Measurements from ENCODE around the gene SLC25A13.
"Not testable (repeated sequence)": the region's sequence is repeated elsewhere in the genome, so short reads cannot be mapped to it uniquely, and the experiment has no call there.

Gene SLC25A13

DNA sequence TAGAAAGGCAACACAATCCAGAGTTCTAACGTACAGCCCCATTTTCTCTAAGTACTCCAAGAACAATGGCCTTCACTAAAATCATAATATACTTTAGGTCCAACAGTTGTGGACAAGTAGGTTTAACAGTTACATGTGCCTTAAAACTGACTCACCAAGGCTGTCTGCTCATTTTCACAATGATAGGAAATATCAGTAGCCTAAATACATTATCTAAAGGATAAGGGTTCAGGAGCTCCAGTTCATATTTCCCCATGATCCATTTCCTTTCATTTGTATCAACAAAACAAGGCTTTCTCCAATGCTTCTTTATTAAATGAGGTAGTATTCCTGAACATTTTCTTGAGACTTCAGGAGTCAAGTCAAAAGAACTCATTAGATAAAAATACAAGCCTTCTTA is 164.0 kb downstream of the SLC25A13 start:
- DNase-seq (ENCODE audit: low spot score): no peak

DNA sequence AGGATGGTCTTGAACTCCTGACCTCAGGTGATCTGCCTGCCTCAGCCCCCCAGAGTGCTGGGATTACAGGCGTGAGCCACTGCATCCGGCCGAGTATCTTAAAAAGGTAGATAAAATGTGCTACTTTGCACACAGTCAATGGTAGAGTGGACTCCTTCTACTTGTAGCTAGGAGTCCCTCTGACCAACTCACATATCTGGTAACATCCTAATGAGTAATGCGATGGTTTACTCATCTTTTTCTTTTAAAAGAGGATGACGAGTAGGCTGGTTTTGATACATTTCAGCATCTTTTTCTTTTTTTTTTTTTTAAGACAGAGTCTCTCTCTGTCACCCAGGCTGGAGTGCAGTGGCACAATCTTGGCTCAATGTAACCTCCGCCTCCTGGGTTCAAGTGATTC is 167.4 kb downstream of the SLC25A13 start:
- DNase-seq (ENCODE audit: low spot score): not testable (repeated sequence)

DNA sequence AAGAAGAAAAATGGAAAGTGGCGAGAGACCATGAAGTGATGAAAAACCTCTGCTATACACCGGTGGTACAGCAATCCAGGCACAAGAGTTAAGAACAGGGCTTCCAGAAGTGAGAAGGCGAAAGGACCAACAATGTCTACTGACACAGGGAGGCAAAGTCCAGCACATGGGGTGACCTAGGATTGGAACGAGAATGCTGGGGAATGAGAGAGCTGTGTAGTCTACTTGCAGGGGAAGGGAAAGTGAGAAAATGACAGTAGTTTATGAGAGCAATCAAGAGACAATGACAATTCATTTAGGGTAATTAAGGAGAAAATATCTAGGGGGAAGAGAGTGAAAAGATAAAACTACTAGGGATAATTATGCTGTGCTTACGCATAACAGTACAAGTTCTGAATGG is 169.2 kb downstream of the SLC25A13 start:
- no peak for DNase-seq (ENCODE audit: low spot score)

DNA sequence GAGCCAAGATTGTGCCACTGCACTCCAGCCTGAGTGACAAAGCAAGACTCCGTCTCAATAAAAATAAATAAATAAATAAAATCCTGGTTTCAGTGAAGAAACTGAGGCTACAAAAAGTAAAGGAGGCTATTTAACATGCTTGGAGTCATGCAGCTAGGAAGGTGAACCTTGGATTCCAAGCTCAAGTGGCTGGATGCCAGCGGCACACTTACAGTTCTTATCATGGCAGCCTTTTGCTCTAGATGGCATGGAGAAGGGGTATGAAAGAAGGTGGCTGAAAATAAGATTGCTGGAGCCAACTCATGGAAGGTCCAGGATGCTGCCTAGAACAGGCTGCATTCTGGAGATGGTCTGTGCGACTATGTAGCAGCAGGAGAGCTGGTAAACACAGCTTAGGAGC is 170.0 kb downstream of the SLC25A13 start:
- no peak for DNase-seq (ENCODE audit: low spot score)

DNA sequence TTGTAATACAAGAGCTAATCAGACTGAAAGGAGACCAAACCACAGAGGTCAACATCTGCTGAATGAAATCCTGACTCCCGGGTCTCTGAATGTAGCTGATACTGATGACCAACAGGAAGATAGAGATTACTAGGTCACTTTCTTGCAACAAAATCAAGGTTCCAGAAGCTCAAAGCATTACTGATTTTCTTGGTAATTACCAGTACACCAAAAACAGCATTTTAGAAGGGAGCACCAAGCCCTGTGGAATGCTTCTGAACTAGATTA is 177.7 kb downstream of the SLC25A13 start:
- DNase-seq (ENCODE audit: low spot score): no peak

DNA sequence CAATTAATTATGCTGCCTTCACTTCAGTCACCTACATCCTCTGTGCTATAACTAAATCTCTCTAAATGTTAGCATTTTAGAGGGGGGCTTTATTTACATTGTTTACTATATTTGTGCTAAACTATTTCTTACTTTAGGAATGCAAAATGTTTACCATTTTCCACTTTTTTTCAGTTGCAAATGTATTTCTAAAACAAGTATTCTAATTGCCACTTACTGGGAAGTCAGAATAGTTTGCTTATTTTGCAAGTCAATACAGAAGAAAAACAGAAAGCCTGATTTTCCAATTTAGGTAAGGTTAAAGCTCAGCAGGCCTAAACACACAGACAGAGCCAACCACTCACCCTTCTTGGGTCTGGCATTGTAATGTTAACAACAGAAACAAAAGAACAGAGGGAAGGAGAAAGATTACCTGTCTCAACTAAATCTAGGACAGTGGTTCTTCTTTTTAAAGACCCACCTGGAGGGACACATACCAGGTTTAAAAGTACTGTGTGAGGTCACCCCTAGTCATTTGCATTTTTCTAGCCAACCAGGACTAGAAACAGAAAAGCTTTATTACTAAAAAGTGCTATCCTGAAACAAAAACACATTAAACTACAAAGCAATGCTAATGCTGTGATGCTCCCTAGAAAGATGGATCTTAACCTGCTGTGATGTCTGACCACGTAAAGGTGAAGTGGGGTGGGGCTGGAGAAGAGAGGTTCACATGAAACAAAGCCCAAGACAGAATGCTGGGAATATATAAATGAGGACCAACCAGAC is 178.2 kb downstream of the SLC25A13 start:
- DNase-seq (ENCODE audit: low spot score): no peak

DNA sequence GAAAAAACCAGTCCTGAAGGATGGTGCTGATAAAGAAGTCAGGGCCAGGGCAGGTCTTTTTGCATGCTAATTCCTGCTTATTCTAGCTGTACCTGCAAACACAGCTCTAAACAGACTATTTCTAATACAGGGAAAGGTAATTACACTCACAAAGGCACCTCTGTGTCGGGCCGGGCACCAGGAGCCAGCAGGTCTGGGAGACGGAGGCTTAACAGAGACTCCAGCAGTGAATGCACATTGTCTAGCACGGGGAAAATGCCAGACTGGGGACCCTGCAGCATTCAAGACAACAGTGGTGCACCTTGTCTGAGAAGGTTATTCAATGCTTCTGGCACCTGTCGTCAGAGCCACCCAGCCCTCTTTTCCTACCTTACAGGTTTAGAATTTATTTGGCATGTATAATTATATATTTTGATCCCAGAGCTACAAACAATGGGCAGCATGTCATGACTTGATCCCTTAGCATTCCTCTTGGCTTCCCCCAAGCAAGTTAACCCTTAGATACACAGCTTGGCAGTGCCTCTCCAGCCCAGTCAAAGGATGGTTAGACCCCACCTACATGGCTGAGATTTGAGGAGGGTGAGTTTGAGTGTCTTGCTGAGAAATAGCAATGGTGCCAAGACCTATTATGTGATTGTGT is 185.2 kb downstream of the SLC25A13 start:
- DNase-seq (ENCODE audit: low spot score): no peak

DNA sequence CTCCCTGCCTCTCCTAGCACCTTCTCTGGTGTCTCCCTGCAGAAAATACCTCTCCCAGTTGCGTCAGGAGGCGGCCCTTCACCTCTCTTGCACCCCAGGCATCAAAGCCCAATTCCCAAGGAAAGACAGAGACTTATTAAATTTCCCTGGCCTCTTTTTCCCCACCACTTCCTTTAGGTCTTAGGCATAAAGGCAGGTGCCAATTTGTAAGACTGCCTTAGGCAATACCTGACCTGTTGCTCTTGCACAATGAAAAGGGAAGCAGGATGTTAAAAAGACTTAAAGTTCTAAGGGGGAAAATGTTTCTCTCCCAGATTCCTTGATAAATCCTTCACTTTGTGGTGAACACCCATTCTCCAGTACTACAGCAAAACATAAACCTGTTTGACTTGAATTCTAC is 186.7 kb downstream of the SLC25A13 start:
- no peak for DNase-seq (ENCODE audit: low spot score)

DNA sequence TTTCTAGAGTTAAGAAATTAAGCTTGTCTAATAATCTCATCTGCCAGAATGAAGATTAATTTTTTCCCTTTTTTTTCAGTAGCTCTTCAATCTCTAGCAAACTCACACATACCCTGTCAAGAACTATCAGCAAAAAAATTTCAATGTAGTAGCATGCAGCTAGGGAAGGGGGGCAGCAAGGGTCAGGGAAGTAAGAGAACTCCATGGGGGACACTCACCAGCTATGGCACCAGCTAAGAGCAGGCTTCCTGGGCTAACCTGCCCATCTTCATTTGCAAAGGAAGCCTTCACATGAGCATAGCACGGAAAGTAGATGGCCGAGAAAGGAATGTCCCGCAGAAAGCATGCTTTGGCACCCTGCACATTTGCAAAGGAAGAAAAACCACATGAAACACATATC is 190.4 kb downstream of the SLC25A13 start:
- no peak for DNase-seq (ENCODE audit: low spot score)

DNA sequence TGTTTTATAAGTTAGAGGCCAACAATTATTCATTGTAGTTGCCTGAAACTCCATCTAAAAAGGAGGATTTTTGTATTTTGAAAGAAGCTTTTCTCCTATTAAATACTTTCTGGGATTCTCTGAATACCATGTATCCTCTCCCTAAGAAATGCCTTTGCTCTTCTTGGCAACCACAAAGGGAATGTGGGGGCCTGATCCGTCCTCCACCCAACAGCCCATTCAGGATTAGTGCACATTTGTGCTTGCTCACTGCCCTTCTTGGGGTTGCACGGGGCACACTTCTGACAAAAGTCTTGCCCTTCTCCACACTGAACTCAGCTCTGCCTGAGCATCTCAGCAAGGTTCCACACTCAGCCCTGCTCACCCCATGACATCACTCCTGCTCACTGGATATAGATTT is 194.2 kb downstream of the SLC25A13 start:
- no peak for DNase-seq (ENCODE audit: low spot score)

DNA sequence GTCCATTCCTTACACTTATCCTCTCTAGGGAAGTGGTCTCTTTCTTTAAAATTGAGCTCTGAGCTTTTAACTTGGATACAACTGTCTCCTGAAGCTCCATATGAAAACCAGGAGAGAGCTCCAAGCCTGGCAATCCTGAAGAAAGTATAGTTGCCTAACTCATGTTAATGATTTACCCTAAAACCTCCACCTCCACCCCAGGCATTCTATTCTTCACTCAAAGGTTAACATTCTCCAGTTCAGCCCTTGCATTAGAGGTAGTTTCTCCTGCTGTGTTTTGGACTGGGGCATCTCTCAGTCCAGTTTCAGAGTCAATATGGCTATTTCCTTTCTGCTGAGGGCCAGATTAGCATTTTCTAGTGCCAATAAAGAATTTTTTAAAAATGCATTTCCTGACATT is 195.5 kb downstream of the SLC25A13 start:
- DNase-seq (ENCODE audit: low spot score): no peak

DNA sequence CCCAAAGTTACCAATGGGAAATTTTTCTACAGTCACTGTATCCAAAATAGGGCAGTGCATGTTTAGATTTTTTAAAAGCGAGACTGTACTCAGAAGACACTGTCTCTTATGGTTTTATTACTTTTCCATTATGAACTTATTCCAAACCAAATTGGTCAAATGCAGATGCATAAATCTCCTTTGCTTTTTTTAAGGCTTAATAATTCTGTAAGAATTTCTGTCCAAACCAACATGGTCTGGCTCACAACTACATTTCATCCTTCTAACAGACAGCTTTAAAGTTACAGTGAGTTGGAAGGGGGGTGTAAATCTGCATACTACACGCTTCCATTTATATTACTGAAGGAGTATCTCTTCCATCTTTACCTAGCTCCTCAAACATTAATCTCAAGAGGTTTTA is 199.2 kb downstream of the SLC25A13 start:
- no peak for DNase-seq (ENCODE audit: low spot score)

DNA sequence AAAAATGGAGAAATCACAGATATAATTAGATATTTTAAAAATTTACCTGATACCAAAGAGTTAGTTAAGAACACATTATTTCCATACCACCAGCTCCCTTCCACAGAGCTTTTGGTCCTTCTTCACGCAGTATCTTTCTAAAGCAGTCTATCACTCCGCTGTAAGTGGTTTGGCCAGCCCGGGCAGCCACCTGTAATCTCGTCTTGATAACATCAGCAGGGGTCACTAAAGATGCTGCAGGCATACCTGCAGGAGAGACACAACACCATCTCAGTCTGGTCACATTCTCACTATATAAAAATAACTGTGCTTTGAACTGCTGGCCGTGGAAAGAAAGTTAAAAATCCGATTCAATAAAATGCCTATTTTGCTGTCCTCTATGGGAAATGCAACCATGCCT is 200.1 kb downstream of the SLC25A13 start:
- no peak for DNase-seq (ENCODE audit: low spot score)

DNA sequence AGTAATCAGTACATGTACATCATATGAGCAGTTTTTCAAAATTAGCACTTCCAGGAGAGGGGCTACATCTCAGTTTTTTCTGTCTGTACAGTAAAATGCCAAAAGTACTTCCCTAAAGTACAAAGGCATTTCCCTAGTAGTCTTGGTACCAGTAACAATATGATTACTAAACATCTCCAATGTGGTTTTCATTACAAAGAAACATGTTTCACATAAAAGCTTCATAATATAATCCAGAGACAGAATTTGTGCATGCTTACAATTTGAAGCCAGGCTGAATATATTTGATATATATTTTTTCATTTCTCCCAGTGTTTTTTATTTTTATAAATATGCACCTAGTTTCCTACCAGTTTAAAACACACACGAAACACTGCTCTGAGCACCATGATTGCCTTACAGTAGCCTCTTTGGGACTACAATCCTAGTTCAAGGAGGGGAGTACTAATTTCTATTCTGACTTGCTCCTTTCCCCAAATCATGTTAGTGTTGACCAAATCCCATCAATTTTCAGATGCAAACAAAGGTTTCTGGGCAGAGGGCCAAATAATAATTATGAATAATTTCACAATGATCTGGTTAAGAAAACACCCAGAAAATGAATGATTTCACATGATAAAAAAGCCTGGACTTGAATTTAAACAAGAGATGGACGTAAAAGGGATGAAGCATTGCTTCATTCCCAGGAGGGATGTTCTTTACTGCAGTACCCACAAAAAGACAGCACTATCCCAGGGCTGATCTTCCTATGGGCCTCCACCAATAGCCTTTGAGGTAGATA is 201.3 kb downstream of the SLC25A13 start:
- DNase-seq (ENCODE audit: low spot score): no peak

DNA sequence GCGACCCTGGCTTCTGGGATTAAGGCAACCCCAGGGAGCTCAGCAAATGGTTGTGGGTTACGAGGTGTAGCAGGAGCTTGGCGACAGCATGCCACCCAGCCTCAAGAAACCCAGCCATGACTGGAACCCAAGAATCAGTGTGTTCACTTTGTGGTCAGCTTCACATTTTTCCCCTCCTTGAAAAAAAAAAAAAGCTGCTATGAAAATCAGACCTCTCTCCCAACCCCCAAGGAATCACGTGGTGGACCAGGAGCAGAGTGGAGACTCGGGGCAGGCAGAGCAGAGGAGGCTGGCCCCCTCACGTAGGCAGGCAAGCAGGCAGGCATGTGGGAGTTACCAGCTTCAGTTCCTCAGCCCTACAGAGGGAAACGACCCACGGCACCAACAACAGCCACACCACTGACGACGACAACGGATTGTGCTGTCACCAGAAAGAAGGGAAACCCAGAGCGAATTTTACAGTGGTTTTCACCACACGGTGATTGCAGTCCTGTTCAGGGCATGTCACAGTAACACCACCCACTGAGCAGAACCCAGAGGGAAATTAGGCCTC is 203.4 kb downstream of the SLC25A13 start:
- no peak for DNase-seq (ENCODE audit: low spot score)

DNA sequence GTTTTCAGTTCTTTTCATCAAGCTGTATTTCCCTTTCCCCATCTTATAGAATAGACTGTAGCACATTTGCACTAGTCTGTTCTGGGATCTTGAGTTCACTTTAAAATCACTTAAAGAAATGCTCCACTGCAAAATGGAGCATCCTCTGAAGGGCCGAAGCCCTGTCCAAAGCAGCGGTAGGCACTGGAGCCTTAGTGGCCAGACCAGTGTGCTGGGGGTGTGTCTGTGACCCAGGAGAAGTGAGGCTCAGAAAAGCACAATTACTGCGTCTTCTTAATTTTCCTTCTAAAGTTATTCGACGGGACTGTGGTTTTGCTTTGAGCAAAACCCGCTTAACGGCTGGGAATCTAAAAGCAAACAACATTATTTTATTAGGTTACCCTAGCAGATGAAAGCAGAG is 205.7 kb downstream of the SLC25A13 start:
- no peak for DNase-seq (ENCODE audit: low spot score)

DNA sequence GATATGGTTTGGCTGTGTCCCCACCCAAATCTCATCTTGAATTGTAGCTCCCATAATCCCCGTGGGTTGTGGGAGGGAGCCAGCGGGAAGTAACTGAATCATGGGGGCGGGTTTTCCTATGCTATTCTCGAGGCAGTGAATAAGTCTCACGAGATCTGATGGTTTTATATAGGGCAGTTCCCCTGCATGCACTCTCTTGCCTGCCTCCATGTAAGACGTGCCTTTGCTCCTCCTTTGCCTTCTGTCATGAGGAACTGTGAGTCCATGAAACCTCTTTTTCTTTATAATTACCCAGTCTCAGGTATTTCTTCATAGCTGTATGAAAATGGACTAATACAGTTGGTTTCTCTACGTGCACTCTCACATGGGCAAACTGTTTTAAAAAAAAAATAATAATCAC is 207.7 kb downstream of the SLC25A13 start:
- DNase-seq (ENCODE audit: low spot score): no peak

DNA sequence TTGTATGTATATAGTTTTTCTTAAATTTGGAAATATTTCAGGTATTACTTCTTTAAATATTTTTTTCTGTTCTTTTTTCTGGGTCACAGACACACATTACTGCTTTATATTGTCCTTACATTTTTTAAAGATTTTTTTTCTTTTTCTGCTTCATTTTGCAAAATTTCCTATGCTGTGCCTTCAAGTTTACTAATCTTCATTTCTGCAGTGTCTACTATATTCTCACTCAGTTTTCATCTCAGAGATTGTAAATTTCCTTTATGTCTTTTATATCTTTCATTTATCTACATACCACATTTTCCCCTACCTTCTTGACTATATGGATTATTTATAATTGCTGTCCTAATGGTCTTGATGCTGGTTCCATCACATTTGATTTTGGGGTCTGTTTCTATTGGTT is 210.5 kb downstream of the SLC25A13 start:
- no peak for DNase-seq (ENCODE audit: low spot score)

DNA sequence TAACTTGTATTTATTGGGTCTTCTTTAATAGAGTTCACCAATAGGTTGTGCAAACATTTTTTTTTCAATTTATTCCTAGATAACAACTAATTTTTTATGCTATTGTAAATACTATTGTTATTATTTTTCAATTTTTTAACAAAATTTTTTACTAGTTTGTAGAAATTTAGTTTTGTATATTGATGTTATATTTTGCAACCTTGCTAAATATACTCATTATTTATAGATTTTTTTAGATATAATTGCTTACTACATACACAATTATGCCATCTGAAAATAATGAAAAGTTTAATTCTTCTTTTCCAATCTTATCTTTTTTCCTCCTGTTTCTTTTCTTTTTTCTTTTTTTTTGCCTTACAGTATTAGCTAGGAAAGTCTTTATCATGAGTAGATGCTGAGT is 216.9 kb downstream of the SLC25A13 start:
- DNase-seq (ENCODE audit: low spot score): no peak

DNA sequence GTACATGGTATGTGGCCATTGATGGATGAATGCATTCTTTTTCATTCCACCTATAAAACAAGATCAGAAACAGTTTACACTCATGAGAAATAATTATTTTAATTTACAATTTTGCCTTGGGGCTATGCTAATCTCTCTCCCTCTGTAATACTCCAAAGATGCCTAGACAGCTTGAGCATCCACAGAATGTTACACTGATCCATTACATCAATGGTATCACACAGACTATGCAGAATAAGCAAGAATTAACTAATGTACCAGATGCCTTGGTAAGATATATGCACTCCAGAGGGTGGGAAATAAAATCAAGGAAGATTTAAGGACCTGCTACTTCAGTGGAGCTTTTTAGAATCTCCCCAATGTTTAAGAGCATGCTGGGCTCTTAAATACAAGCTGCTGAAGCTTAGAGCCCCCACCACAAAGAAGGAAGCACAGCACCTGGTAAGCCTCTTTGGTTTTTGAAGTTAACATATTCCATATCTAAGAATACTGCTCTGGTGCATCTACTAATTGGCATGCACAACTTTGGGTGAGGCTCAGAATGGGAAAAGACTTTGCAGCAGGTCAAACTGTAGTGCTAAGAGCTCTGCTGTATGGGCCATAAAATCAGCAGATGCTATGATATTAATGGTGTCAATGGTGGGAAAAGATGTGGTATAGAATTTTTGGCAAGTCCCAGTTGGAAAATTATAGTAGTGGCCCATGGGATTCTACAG is 219.6 kb downstream of the SLC25A13 start:
- DNase-seq (ENCODE audit: low spot score): no peak

DNA sequence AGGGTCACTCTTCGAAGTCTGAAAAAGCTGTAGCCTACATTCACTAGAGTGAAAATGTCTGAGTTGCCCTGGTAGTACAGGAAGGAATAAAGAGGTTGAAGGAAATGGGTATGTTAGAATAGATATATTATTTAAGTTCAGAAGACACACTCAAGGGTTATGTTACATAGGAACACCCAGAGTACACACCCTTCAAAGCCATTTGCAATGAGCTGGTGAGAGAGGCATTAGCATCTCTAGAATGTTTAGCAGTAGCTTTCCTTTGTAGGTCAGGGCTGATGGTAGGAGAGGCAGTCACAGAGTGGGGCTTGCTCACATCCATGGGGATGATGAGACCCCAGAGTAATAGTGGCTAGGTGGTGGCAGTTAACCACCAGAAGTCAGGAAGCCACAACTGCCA is 221.2 kb downstream of the SLC25A13 start:
- DNase-seq (ENCODE audit: low spot score): no peak

DNA sequence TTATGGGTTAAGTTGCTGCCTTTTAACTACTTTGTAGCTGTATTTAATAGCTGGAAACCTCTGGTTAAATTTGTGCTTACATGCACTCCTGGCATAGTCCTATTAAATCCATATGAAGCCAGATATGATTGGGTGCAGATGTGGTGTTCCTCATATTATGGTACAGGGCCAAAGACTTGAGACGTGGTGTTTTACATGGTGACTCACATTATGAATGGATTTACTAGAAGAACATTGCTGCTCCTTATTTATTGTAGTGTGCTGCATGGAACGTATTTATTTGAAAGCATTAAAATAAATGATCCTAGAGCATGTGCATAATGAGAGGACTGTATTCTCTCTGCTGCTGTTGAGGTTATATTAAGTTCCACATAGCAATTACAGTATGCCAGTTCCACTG is 224.1 kb downstream of the SLC25A13 start:
- no peak for DNase-seq (ENCODE audit: low spot score)

DNA sequence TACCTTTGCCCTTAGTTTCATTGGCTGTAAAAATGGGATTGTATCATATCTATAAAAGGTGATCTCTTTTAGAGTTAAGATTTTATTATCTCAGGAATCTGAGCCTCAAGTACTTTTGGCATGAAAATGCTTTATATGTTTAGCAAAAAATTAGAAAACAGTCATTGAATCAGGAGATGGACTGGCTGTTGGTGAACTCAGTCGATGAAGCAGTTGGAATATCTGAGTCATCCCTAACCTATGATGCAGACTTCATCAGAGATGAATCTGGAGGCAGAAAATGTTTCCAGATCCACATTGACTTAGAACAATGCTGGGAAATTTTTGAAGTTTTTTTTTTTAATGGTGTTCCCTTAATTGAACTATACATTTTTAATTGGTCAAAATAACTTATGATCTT is 228.5 kb downstream of the SLC25A13 start:
- no peak for DNase-seq (ENCODE audit: low spot score)
